GM18499 (cell line): ENCODE data around the gene MIA.
"Not testable (repeated sequence)": the region's sequence is repeated elsewhere in the genome, so short reads cannot be mapped to it uniquely, and the experiment has no call there.

Source experiments
- ATAC-seq: cut with Tn5 transposase; IDR thresholded peaks from one replicate; pipeline ENCODE4 v1.9.1; 2021; ENCODE audit warnings: moderate number of reproducible peaks; ENCODE audit not compliant: insufficient read depth, unreplicated experiment

MIA gene

GRCh38 chr19:40815223-40815622 lies 39.9 kb downstream of the MIA start:
- ATAC-seq: no peak

- not testable (repeated sequence) for ATAC-seq
Observed at GRCh38 chr19:40818480-40819399, 43.4 kb downstream of the MIA start.

- ATAC-seq: not testable (repeated sequence)
Observed at GRCh38 chr19:40819479-40820234, 44.3 kb downstream of the MIA start.

DNA sequence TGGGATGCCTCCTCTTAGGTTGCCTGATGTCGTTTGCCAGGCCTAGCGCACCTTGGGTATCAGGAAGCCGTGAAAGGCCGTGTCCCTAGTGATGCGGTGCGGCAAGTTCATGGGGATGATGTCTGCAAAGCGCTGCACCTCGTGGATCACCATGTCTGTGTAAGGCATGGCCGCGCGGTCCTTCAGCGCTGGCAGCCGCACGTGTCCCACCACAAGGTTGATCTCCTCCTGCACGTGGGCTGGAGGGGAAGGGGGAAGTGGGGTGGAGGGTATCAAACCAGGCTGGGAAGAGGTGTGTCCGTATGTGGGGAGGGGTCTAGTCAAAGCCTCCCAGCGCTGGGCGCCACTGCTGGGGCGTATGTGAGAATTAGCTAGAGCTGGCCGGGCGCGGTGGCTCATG lies 46.8 kb downstream of the MIA start:
- ATAC-seq: no peak

DNA sequence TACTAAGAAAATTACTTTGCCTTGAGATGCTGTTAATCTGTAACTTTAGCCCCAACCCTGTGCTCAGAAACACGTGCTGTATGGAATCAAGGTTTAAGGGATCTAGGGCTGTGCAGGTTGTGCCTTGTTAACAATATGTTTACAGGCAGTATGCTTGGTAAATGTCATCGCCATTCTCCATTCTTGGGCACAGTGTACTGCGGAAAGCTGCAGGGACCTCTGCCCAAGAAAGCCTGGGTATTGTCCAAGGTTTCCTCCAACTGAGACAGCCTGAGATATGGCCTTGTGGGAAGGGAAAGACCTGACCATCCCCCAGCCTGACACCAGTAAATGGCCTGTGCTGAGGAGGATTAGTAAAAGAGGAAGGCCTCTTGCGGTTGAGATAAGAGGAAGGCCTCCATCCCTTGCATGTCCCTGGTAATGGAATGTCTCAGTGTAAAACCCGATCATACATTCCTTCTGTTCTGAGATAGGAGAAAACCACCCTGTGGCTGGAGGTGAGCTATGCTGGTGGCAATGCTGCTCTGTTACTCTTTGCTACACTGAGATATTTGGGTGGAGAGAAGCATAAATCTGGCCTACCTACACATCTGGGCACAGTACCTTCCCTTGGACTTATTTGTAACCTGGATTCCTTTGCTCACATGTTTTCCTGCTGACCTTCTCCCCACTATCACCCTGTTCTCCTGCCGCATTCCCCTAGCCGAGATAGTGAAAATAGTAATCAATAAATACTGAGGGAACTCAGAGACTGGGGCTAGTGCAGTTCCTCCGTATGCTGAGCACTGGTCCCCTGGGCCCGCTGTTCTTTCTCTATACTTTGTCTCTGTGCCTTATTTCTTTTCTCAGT lies 47.6 kb downstream of the MIA start:
- ATAC-seq: not testable (repeated sequence)

DNA sequence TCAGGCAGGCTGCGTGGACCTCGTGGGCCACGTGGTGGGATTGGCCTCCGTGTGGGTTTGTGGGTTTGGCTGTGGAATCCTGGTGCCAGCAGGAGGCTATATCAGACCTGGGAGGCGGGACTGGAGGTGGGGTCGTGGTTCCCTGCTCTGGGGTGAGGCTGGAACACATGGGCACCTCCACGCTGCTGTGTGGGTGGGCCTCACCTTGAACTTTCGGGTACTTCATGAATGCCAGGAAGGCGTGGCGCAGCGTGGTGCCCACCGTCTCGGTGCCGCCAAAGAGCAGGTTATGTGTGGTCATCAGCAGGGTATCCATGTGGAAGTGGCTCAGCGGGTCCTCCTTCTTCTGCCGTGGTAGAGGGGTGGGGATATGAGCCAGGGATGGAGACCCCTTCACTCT lies 49.6 kb downstream of the MIA start:
- ATAC-seq: not testable (repeated sequence)

- ATAC-seq: not testable (repeated sequence)
Observed at GRCh38 chr19:40825460-40826095, 50.3 kb downstream of the MIA start.

DNA sequence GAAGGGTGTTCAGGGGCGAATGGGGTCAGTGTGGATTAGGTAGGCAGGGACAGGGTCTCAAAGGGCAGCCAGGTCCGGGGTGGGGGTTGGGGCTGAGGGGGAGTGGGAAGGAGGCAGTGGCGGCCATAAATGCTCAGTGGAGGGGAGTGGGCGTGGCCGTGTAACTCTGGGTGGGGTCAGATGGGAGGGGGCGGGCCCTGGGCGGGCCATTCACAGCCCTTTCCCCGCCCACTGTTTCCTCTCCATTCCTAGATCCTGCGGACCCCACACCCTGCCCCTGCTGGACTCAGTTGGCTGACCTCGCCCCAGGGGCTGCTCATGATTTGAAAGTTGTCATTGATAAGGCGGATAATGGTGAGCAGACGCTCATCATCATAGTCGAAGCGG lies 51.0 kb downstream of the MIA start:
- not testable (repeated sequence) for ATAC-seq

GRCh38 chr19:40826699-40827385 lies 51.5 kb downstream of the MIA start:
- ATAC-seq: not testable (repeated sequence)
